HG03565 (cell line): Measurements from ENCODE around the gene CDCA4.
A peak's percentile ranks its signal among the peaks of the same experiment; 100 is the strongest.
"Not testable (repeated sequence)": the region's sequence is repeated elsewhere in the genome, so short reads cannot be mapped to it uniquely, and the experiment has no call there.

Source experiments
- ATAC-seq: cut with Tn5 transposase; IDR thresholded peaks from one replicate; pipeline ENCODE4 v1.9.1; 2021; ENCODE audit warnings: mild to moderate bottlenecking, moderate library complexity; ENCODE audit not compliant: unreplicated experiment

Gene CDCA4

GRCh38 chr14:105035616-105036015, 14.7 kb upstream of the CDCA4 start:
- ATAC-seq, result not testable (repeated sequence)

- ATAC-seq, result no peak
Observed at GRCh38 chr14:105034315-105035039, 13.6 kb upstream of the CDCA4 start.

- ATAC-seq, result not testable (repeated sequence)
Observed at GRCh38 chr14:105033412-105033900, 12.6 kb upstream of the CDCA4 start.

- ATAC-seq, result not testable (repeated sequence)
Observed at GRCh38 chr14:105032451-105032901, 11.6 kb upstream of the CDCA4 start.

GRCh38 chr14:105030836-105031396, 10.0 kb upstream of the CDCA4 start:
- ATAC-seq, result no peak

- ATAC-seq, result no peak
Observed at GRCh38 chr14:105030194-105030593, 9.3 kb upstream of the CDCA4 start.

- ATAC-seq, result no peak
Observed at GRCh38 chr14:105029402-105029801, 8.5 kb upstream of the CDCA4 start.

- ATAC-seq, result no peak
Observed at GRCh38 chr14:105028251-105028927, 7.5 kb upstream of the CDCA4 start.

- ATAC-seq, result not testable (repeated sequence)
Observed at GRCh38 chr14:105027718-105028117, 6.8 kb upstream of the CDCA4 start.

GRCh38 chr14:105026802-105027563, 6.1 kb upstream of the CDCA4 start:
- ATAC-seq, result no peak

GRCh38 chr14:105026033-105026785, 5.3 kb upstream of the CDCA4 start:
- no peak for ATAC-seq

GRCh38 chr14:105025429-105025828, 4.5 kb upstream of the CDCA4 start:
- no peak for ATAC-seq

- ATAC-seq, result no peak
Observed at GRCh38 chr14:105023791-105024480, 3.1 kb upstream of the CDCA4 start.

GRCh38 chr14:105023144-105023543, 2.3 kb upstream of the CDCA4 start:
- ATAC-seq, result no peak

- ATAC-seq, result no peak
Observed at GRCh38 chr14:105022276-105022670, 1.4 kb upstream of the CDCA4 start.

GRCh38 chr14:105021656-105022275, 883 bp upstream of the CDCA4 start:
- no peak for ATAC-seq

GRCh38 chr14:105019861-105020814, 745 bp downstream of the CDCA4 start:
- peak; percentile 8 for ATAC-seq

GRCh38 chr14:105018414-105018813, 2.5 kb downstream of the CDCA4 start:
- no peak for ATAC-seq
